SK-N-SH (cell line): ENCODE measurements around the gene FAM124A. TPM values are rescaled to one million over a fixed set of nuclear protein-coding genes. Genes with fewer than 3 reads are reported as not detected.
"Not testable (repeated sequence)": the region's sequence is repeated elsewhere in the genome, so short reads cannot be mapped to it uniquely, and the experiment has no call there.

Source experiments
- CTCF ChIA-PET: fragments of 300-600, 350-600 bp; formaldehyde crosslinking; extraction: SDS; loops from one replicate; lab custom pipeline; 2021; lab: Yijun Ruan, JAX
- POLR2A ChIA-PET: fragments of 350-600 bp; sonication (Branson Sonifier 250); formaldehyde crosslinking; extraction: SDS; loops from one replicate; lab custom pipeline; 2020; ENCODE audit warnings: antibody characterized with exemption, inconsistent platforms; lab: Yijun Ruan, JAX
- DNase-seq: peaks from one replicate; pipeline ENCODE4 v3.0.0; 2012
- H2AFZ ChIP-seq: fragments of 200-600 bp; sonication (generic); 2 replicates; pipeline ENCODE4 v1.8.1; 2016; ENCODE audit warnings: antibody characterized with exemption, mild to moderate bottlenecking, low read depth
- H3F3A ChIP-seq: fragments of 200-600 bp; sonication (generic); replicated peaks from 2 replicates; pipeline ENCODE3; 2016; ENCODE audit warnings: antibody characterized with exemption, mild to moderate bottlenecking; ENCODE audit not compliant: insufficient read depth
- H3K27ac ChIP-seq, 2 experiments: fragments of 200-500 bp in 1 of 2; fragments of 200-600 bp in 1 of 2; sonication (Bioruptor generic) in 1 of 2; sonication (generic), shearing (Covaris generic) in 1 of 2; 2 replicates each; pipeline versions ENCODE4 v1.5.1 to v1.6.1; 2014 to 2016; ENCODE audit warnings: low read depth in 2 of 2, inconsistent platforms in 1 of 2, low read length in 1 of 2, mild to moderate bottlenecking in 1 of 2, mixed read lengths in 1 of 2
- H3K27me3 ChIP-seq: fragments of 200-600 bp; sonication (generic), shearing (Covaris generic); 2 replicates; pipeline ENCODE4 v1.6.1; 2016; ENCODE audit warnings: mixed run types; ENCODE audit not compliant: insufficient read depth
- H3K36me3 ChIP-seq, 2 experiments: fragments of 200-500 bp in 1 of 2; fragments of 200-600 bp in 1 of 2; sonication (Bioruptor generic) in 1 of 2; sonication (generic) in 1 of 2; replicated peaks in 1 of 2; 2 replicates each; pipeline versions ENCODE3 to v1.5.1; 2014 to 2016; ENCODE audit warnings: low read length in 1 of 2, mild to moderate bottlenecking in 1 of 2; ENCODE audit not compliant: insufficient read depth in 2 of 2, control insufficient read depth in 1 of 2
- H3K4me1 ChIP-seq, 2 experiments: fragments of 200-500 bp in 1 of 2; fragments of 200-600 bp in 1 of 2; sonication (Bioruptor generic) in 1 of 2; sonication (generic), shearing (Covaris generic) in 1 of 2; 2 replicates each; pipeline versions ENCODE4 v1.5.1 to v1.6.1; 2014 to 2016; ENCODE audit warnings: low read depth in 1 of 2, low read length in 1 of 2, mixed run types in 1 of 2; ENCODE audit not compliant: insufficient read depth in 2 of 2, control insufficient read depth in 1 of 2
- H3K4me2 ChIP-seq: fragments of 200-600 bp; sonication (generic), shearing (Covaris generic); 2 replicates; pipeline ENCODE4 v1.6.1; 2017; ENCODE audit warnings: mixed run types
- H3K4me3 ChIP-seq, 2 experiments: fragments of 200-500 bp in 1 of 2; fragments of 200-600 bp in 1 of 2; sonication (Bioruptor generic) in 1 of 2; sonication (generic), shearing (Covaris generic) in 1 of 2; 2 replicates each; pipeline versions ENCODE4 v1.5.1 to v1.8.1; 2014 to 2016; ENCODE audit warnings: low read depth in 2 of 2, inconsistent platforms in 1 of 2, low read length in 1 of 2, mild to moderate bottlenecking in 1 of 2, mixed read lengths in 1 of 2, moderate library complexity in 1 of 2
- H3K79me2 ChIP-seq: fragments of 200-600 bp; sonication (generic); 2 replicates; pipeline ENCODE4 v1.8.1; 2017; ENCODE audit warnings: mild to moderate bottlenecking; ENCODE audit not compliant: insufficient read depth
- H3K9ac ChIP-seq: fragments of 200-600 bp; sonication (generic); 2 replicates; pipeline ENCODE4 v1.6.1; 2017; ENCODE audit warnings: mixed run types
- H3K9me2 ChIP-seq: fragments of 200-600 bp; sonication (generic); 2 replicates; pipeline ENCODE4 v1.6.1; 2017; ENCODE audit warnings: mixed run types
- H3K9me3 ChIP-seq: fragments of 200-600 bp; sonication (generic); 2 replicates; pipeline ENCODE4 v1.6.1; 2017; ENCODE audit warnings: mixed run types, mild to moderate bottlenecking, moderate library complexity
- H4K20me1 ChIP-seq: fragments of 200-600 bp; sonication (generic); 2 replicates; pipeline ENCODE4 v1.6.1; 2017; ENCODE audit warnings: mild to moderate bottlenecking, mixed run types; ENCODE audit not compliant: insufficient read depth
- CHD2 ChIP-seq: fragments of 150-350 bp; IDR thresholded peaks from 2 replicates; pipeline ENCODE4 v1.6.1; 2018; ENCODE audit warnings: low read length; ENCODE audit not compliant: partially characterized antibody
- CTCF ChIP-seq: fragments of 200-600 bp; sonication (generic); IDR thresholded peaks from 2 replicates; pipeline ENCODE4 v1.6.1; 2017; ENCODE audit warnings: antibody characterized with exemption, mild to moderate bottlenecking, moderate library complexity
- ELF1 ChIP-seq: IDR thresholded peaks from 2 replicates; pipeline ENCODE4 v1.4.0; 2012
- EP300 ChIP-seq, 2 experiments: IDR thresholded peaks; 2 replicates each; pipeline versions ENCODE4 v1.4.0 to v1.6.1; 2012; ENCODE audit warnings: borderline replicate concordance in 1 of 2, low read depth in 1 of 2, low read length in 1 of 2
- EZH2phosphoT487 ChIP-seq: fragments of 200-600 bp; sonication (generic); IDR thresholded peaks from 2 replicates; pipeline ENCODE4 v1.6.1; 2017; ENCODE audit warnings: low read depth, mixed run types, mild to moderate bottlenecking, antibody characterized with exemption, moderate library complexity, borderline replicate concordance
- FOSL2 ChIP-seq: IDR thresholded peaks from 2 replicates; pipeline ENCODE4 v1.4.0; 2012; ENCODE audit warnings: low read depth, mild to moderate bottlenecking, moderate library complexity, borderline replicate concordance
- JUND ChIP-seq: IDR thresholded peaks from 2 replicates; pipeline ENCODE4 v1.4.0; 2012
- MXI1 ChIP-seq: IDR thresholded peaks from 2 replicates; pipeline ENCODE4 v1.6.1; 2012; ENCODE audit warnings: mild to moderate bottlenecking, low read depth, low read length, improper control_type of control experiment
- NRF1 ChIP-seq: IDR thresholded peaks from 2 replicates; pipeline ENCODE4 v1.6.1; 2012; ENCODE audit warnings: low read depth, mild to moderate bottlenecking, low read length
- PBX3 ChIP-seq: IDR thresholded peaks from 2 replicates; pipeline ENCODE4; 2012
- RXRA ChIP-seq: IDR thresholded peaks from 2 replicates; pipeline ENCODE4 v1.4.0; 2012; ENCODE audit warnings: low read depth, mild to moderate bottlenecking, borderline replicate concordance
- SIN3A ChIP-seq: IDR thresholded peaks from 2 replicates; pipeline ENCODE4 v1.6.1; 2012; ENCODE audit warnings: low read depth, mild to moderate bottlenecking, low read length, moderate library complexity, borderline replicate concordance
- SMC3 ChIP-seq: IDR thresholded peaks from 2 replicates; pipeline ENCODE4 v1.6.1; 2012; ENCODE audit warnings: low read depth, low read length, improper control_type of control experiment
- TEAD4 ChIP-seq: IDR thresholded peaks from 2 replicates; pipeline ENCODE4 v1.4.0; 2012; ENCODE audit warnings: mild to moderate bottlenecking, borderline replicate concordance; ENCODE audit not compliant: insufficient read depth
- WGBS: methylation state at CpG from one replicate; pipeline ENCODE4 v1.1.6; 2017; ENCODE audit warnings: low lambda C conversion rate; 5-methylcytosine and 5-hydroxymethylcytosine counted together
- polyA plus RNA-seq, 3 experiments: library from polyadenylated mRNA; depleted of rRNA; stranded (reverse); fragments of >200 nt; gene quantifications; 2 replicates each; pipeline ENCODE4 v1.2.3, GENCODE V29; 2012

FAM124A gene
- polyA plus RNA-seq, 1 of the 3 experiments (the other 2 are of a cell fraction): 1.5 TPM

- no peak for TF ChIP-seq EP300 (IDR thresholded peaks at IDR 0.05; ENCODE audit: borderline replicate concordance in 1 of 2, low read depth in 1 of 2, low read length in 1 of 2)
- no peak for TF ChIP-seq CTCF
- no peaks in the 10 kb centered on the region for H3K9me3 ChIP-seq
- H2AFZ ChIP-seq: no peak overlapping the region
- no peaks in the 10 kb centered on the region for H3K79me2 ChIP-seq
- no peaks in the 10 kb centered on the region for H3K4me1 ChIP-seq
- no peak overlapping the region for H3K9ac ChIP-seq
- peaks cover 0 to 3% of the 10 kb centered on the region in 2 experiments for H3K36me3 ChIP-seq
- H3K9me2 ChIP-seq: no peaks in the 10 kb centered on the region
- no peaks in the 10 kb centered on the region for H3K27me3 ChIP-seq
- H3K27ac ChIP-seq: no peak overlapping the region
- no peak overlapping the region for H3K4me2 ChIP-seq
- ChIA-PET CTCF (interaction anchor here (0.9 to 1.4 kb wide), 4 partner anchors 17 to 211 kb away, joined by 3 to 4 read pairs (median 4); no protein-coding TSS in a partner anchor), POLR2A (no interaction called here)
- no peak for DNase-seq
- no peak overlapping the region for H3K4me3 ChIP-seq
- no peaks in the 10 kb centered on the region for H4K20me1 ChIP-seq
- WGBS: 80% methylated on average over 6 of the region's 13 CpGs
- no peaks in the 10 kb centered on the region for H3F3A ChIP-seq
Measured at GRCh38 chr13:51280379-51280940, 58.3 kb downstream of the FAM124A start.

GRCh38 chr13:51282322-51282721 lies 60.1 kb downstream of the FAM124A start:
- Histone ChIP-seq H3K4me2 (no peak overlapping the region), H3K9ac (no peak overlapping the region), H3K4me1 (no peaks in the 10 kb centered on the region), H3K79me2 (no peaks in the 10 kb centered on the region), H3K36me3 (peaks cover 0 to 3% of the 10 kb centered on the region in 2 experiments), H2AFZ (no peak overlapping the region), H3K9me3 (no peaks in the 10 kb centered on the region), H3K9me2 (no peaks in the 10 kb centered on the region), H3F3A (no peaks in the 10 kb centered on the region), H3K4me3 (no peak overlapping the region), H3K27me3 (no peaks in the 10 kb centered on the region), H3K27ac (no peak overlapping the region), H4K20me1 (no peaks in the 10 kb centered on the region)
- CTCF ChIA-PET: interaction anchor here (0.6 to 2.1 kb wide), 8 partner anchors 13 to 324 kb away, joined by 3 to 13 read pairs (median 5); no protein-coding TSS in a partner anchor
- no peak for TF ChIP-seq FOSL2
- TF ChIP-seq SMC3: no peak
- no peak for TF ChIP-seq EZH2phosphoT487
- no peak for TF ChIP-seq EP300 (IDR thresholded peaks at IDR 0.05; ENCODE audit: borderline replicate concordance in 1 of 2, low read depth in 1 of 2, low read length in 1 of 2)
- TF ChIP-seq TEAD4: no peak
- TF ChIP-seq SIN3A: no peak
- no peak for TF ChIP-seq RXRA
- TF ChIP-seq CHD2: no peak
- no peak for TF ChIP-seq NRF1
- no peak for TF ChIP-seq JUND
- no peak for TF ChIP-seq MXI1
- TF ChIP-seq ELF1: no peak
- TF ChIP-seq PBX3: no peak
- 75% methylated on average over 6 of the region's 6 CpGs for WGBS
- no peak for DNase-seq
- POLR2A ChIA-PET: no interaction called here

GRCh38 chr13:51282923-51283322 lies 60.7 kb downstream of the FAM124A start:
- CTCF ChIA-PET: interaction anchor here (0.7 to 2.1 kb wide), 8 partner anchors 12 to 1636 kb away, joined by 3 to 13 read pairs (median 5); no protein-coding TSS in a partner anchor
- POLR2A ChIA-PET, H3K27ac ChIP-seq, H3K4me1 ChIP-seq, H3K36me3 ChIP-seq, H3F3A ChIP-seq, H4K20me1 ChIP-seq, H3K27me3 ChIP-seq, H2AFZ ChIP-seq, DNase-seq, H3K4me2 ChIP-seq, H3K79me2 ChIP-seq, H3K9me2 ChIP-seq, H3K4me3 ChIP-seq, H3K9me3 ChIP-seq, H3K9ac ChIP-seq: not testable (repeated sequence)
- WGBS: 82% methylated on average over 5 of the region's 5 CpGs
